ENCODE results near the gene FREM3.
"Not testable (repeated sequence)": the region's sequence is repeated elsewhere in the genome, so short reads cannot be mapped to it uniquely, and the experiment has no call there.

The FREM3 gene

DNA sequence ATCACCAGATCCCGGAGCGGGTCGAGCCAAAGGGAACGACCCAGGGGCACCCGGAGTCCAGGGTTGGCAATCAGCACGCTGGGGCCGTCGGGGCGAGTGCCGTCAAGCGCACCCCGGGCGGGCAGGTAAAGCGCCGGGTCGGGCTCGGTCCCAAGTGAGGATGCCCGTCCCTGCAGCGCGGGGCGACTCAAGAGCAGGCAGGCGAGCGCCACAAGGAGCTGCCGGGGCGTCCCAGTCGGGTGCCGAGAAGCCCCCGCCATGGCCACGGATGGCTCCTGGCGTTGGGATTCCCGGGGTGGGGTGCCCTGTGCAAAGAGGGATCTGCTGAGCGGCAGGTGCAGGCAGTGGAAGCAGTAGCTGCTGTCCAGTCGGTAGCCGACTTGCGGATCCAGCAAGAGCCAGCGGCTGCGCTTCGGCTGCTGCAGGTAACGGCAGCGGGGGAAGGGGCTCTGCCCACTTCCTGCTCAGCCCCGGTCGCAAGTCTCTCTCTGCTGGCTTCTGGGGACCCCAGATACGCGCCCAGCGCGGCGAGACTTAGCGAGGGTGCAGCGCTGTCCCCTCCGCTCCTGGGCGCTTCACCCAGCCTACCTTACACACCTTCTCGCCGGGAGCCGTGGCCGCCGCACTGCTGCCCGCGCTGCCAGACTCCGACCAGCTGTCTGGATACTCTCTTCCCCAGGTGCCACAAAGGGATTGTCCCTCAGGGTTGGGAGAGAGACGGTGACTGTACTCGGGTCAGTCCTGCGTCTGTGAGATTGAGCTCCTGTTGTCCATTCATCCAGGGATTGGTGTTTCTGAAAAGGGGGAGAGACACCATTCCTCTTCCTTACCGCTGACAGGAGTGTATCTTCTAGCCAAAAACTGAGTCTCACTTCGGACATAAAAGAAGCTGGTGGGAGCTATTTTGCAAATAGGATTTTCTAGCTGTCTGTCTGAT lies at the start of gene FREM3:
Gene FREM3, minus strand, starts transcription at position 260 of the 937 bp plus-strand sequence. Its CDS starts 0 bp downstream, at position 260.
- no peak for DNase-seq

- DNase-seq: no peak
Measured at GRCh38 chr4:143745874-143746273, 45.4 kb upstream of the FREM3 start.

DNA sequence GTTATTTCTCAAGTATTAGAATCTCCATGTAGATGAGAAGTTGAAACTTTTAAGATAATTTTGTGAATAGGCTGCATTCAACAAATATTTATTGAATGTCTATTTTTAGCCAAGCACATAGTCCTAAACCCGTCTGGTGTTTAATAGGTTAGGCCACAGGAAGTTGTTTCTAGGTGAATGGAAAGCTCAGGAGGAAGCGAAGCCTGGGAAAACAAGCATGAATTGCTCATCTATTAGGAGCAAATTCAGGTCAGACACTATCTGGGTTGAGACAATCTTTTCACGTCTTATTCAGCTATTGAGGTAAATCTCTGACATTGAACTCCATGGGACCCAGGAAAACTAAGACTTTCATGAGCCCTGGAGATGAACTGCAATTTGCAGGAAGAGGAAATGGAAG lies 43.1 kb upstream of the FREM3 start:
- DNase-seq: no peak

GRCh38 chr4:143742834-143743233 lies 42.4 kb upstream of the FREM3 start:
- DNase-seq: no peak

- DNase-seq: no peak
Measured at GRCh38 chr4:143736861-143737260, 36.4 kb upstream of the FREM3 start.

DNA sequence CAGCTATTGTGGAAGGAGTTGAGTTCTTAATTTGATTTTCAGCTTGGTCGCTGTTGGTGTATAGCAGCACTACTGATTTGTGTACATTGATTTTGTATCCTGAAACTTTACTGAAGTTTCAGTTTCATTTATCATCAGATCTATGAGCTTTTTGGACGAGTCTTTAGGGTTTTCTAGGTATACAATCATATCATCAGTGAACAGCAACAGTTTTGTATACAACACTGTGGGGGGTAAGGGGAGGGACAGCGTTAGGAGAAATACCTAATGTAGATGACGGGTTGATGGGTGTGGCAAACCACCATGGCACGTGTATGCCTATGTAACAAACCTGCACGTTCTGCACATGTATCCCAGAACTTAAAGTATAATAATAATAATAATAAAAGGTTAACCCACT lies 35.6 kb upstream of the FREM3 start:
- DNase-seq: not testable (repeated sequence)

DNA sequence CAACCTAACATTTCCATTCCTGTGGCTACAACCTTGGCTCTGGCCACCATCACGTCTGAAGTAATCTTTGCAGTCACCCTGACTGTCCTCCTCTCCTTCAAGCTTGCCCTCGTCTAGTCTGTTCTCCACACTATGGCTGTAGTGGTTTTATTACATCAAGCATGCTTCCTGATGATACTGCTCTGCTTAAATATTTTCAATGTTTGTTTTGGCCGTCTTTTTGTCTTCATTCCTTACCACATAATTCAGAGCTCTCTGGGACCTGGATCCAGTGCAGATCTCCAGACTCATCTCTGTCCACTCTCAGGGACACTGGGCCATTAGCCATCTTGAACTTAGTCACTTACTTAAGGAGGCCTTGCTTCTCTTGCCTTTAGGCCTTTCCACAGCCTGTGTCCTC lies 27.7 kb upstream of the FREM3 start:
- DNase-seq: no peak

DNA sequence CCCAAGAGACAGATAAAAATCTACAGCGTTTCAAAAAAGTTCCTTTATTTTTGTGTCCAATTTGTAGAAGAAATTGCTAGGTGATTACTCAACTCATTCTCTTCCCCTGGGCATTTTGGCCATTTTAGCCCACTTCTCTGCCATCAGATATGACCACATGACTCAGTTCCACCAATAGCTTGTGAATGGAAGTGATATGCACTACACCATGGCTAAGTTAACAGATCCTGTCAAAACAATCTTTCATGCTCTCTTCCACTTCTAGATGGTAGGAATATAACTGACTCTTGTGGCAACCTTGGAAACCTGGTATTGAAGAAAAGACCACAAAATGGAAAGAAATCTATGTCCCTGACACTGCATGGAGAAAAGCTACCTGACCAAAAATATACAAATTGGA lies 26.2 kb upstream of the FREM3 start:
- no peak for DNase-seq

- DNase-seq: no peak
Measured at GRCh38 chr4:143721317-143721716, 20.8 kb upstream of the FREM3 start.

GRCh38 chr4:143718748-143719147 lies 18.3 kb upstream of the FREM3 start:
- not testable (repeated sequence) for DNase-seq

DNA sequence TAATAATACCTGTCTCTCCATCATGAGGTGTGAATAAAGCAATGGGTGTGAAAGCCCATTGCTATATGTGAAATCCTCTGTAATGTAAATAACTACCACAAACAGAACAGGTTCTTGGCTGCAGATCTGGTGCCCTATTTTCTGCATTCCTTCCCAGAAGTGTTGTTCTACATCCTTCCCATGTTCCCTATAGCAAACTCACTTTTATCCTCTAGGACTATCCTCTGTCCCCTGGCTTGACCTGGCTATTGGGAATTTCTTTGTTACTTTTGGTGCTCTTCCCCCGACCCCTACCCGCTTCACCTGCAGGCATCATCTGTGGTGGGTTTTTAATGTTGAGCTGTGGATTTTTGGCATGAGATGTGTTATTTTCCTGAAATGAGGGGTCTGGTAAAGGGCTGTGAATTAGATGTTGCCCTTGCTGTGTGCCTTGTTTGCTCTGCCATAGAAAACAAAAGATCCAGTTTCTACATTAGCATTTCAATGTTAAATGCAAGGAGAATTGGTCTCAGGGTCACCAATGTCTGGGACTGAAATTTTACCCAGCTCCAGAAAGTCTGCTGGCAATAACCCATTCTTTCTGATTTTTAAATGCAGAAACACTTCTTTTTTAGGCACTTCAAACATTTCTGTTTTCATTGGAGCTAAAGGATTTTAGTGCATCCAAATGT lies 13.6 kb upstream of the FREM3 start:
- DNase-seq: no peak

- no peak for DNase-seq
Measured at GRCh38 chr4:143713553-143713952, 13.1 kb upstream of the FREM3 start.

GRCh38 chr4:143712155-143712550 lies 11.7 kb upstream of the FREM3 start:
- no peak for DNase-seq

DNA sequence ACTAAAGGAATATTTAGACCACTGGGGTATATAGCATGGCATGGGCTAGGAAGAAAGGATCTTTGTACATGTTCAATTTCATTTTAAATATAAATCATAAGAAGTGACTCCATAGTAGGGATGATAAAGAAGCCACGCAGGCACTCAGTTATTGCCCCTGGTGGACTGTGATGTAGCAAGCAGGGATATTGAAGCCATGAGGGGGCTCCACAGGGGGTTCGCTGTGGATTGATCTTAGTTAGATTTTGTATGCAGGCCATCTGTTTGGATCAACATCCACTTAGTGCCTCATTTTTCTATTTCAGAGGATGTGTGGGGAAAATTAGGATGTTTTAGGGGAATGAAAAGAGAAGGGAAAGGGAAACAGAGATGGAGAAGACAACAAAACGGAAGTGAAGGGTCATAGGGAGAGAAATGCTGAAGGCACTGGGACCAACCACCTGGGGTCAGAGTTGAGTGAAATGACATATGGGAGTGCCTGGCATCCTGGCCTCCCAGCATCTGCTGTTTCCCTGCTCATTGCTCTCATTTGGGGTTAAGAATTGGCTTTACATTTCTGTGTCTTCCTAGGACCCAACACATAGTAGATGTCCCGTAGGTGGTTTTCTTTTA lies 11.2 kb upstream of the FREM3 start:
- DNase-seq: no peak

DNA sequence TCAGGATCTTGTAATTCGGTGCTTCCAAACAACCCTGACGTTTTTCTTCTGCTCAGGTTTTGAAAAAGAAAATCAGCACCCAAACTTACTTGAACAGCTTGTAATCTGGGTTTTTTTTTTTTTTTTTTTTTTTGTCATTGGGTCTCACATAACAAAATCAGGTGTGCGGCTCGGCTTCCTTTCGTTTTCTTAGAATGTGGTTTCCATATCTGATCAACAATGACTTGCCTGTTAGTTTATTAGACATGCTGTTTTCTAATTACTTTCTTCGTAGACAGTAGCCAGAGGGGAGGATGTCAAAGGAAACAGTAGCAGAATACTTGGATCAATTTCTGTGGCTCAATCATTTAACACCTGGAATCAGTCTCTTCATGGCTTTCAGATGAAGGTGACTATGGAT lies 890 bp upstream of the FREM3 start:
- no peak for DNase-seq

- no peak for DNase-seq
Measured at GRCh38 chr4:143700046-143700415, 444 bp downstream of the FREM3 start.

- no peak for DNase-seq
Measured at GRCh38 chr4:143699331-143700045, 987 bp downstream of the FREM3 start.

- no peak for DNase-seq
Measured at GRCh38 chr4:143693856-143694255, 6.6 kb downstream of the FREM3 start.

- no peak for DNase-seq
Measured at GRCh38 chr4:143692241-143692640, 8.2 kb downstream of the FREM3 start.

DNA sequence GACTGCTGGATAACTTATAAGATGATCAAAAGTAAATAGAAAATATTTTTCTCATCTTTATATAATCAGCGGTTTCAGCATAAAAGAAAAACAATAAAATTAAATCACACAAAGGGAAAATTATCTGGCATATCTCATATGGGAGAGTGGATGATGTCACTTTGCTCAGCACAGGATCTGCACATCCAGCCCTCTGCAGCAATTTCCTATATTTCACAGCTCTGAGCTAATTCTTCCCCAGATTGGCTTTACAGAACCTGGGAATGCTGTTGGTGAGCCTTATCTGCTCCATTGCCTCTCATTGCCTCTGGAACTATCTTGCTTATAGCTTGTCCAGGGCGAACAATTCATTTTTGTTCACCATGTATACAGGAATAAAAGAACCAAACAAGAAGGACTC lies 21.0 kb downstream of the FREM3 start:
- DNase-seq: no peak

GRCh38 chr4:143673629-143674028 lies 26.8 kb downstream of the FREM3 start:
- not testable (repeated sequence) for DNase-seq

DNA sequence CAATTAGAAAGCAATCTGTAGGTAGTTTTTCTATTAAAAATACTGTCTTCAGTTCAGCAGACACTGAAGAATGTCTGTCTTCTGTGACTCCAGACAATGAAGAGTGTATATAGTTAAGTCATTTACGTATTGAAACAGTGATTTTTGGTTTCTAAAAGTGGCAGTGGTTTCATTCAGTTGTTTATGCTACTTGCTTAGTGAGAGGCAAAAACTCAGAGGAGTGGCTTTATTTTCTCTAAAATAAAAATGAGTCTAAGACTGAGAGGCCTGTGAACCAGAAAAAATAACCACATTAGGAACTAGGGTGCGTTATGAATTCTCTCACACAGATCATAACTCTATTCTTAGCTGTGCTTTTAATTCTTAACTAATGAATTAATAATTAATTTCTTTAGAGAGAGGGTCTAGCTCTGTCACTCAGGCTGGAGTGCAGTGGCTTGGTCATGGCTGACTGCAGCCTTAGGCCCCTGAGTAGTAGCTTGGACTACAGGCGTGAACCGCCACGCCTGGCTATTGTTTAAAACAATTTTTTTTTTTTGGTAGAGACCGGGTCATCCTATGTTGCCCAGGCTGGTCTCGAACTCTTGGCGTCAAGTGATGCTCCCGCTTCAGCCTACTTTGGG lies 31.4 kb downstream of the FREM3 start:
- no peak for DNase-seq

DNA sequence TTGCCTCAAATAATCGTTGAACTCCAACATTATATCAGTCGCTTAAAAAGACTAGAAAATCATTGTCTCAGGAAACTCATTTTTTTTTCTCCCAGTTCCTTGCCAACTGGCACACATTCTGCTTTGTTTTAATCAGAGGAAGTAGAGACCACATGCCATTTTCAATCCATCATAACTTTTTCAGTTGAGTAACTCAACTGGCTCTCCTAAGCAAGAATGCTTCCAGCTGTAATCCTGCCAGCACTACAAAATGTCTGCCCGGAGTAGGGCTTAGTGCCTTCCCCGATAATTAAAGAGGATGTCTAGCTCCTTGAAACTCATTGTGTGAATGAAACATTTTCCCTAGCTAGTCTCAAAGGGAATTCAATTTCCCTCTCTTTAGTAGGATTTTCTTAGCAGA lies 33.0 kb downstream of the FREM3 start:
- DNase-seq: no peak

Measured in NCI-H2171 (cell line).